Embryonic facial prominence (tissue), 1 donor: ENCODE data around the gene AMZ1.

Experiments used
- DNase-seq: peaks from one replicate; pipeline ENCODE4 v3.0.0-alpha.2; 2016; ENCODE audit errors: extremely low spot score

The AMZ1 gene, protein sequence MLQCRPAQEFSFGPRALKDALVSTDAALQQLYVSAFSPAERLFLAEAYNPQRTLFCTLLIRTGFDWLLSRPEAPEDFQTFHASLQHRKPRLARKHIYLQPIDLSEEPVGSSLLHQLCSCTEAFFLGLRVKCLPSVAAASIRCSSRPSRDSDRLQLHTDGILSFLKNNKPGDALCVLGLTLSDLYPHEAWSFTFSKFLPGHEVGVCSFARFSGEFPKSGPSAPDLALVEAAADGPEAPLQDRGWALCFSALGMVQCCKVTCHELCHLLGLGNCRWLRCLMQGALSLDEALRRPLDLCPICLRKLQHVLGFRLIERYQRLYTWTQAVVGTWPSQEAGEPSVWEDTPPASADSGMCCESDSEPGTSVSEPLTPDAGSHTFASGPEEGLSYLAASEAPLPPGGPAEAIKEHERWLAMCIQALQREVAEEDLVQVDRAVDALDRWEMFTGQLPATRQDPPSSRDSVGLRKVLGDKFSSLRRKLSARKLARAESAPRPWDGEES

DNA sequence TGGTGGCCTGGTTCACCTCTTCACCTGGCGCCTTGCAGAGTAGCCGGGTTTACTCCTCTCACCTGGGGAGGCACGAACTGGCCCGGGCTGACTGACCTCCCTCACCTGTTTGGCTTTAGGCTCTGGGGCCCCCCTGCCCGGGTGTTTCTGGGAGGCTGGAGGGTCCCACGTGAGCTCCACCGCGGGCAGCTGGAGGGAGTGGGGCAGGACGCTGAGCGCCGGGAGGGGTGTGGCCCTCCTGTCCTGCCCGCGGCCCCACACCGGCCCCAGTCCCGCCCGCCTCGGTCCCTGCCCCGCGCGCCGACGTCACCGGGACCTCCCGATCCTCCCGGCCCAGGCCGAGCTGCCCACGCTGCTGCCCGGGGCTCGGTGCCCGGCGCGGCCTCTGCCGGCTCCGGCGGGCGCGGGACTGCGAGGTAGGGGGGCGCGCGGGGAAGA lies at the start of gene AMZ1:
AMZ1 (plus strand) TSS at position 322 of the 438 bp plus-strand sequence. CDS start 12,250 bp downstream, outside the sequence.
- DNase-seq = no peak

DNA sequence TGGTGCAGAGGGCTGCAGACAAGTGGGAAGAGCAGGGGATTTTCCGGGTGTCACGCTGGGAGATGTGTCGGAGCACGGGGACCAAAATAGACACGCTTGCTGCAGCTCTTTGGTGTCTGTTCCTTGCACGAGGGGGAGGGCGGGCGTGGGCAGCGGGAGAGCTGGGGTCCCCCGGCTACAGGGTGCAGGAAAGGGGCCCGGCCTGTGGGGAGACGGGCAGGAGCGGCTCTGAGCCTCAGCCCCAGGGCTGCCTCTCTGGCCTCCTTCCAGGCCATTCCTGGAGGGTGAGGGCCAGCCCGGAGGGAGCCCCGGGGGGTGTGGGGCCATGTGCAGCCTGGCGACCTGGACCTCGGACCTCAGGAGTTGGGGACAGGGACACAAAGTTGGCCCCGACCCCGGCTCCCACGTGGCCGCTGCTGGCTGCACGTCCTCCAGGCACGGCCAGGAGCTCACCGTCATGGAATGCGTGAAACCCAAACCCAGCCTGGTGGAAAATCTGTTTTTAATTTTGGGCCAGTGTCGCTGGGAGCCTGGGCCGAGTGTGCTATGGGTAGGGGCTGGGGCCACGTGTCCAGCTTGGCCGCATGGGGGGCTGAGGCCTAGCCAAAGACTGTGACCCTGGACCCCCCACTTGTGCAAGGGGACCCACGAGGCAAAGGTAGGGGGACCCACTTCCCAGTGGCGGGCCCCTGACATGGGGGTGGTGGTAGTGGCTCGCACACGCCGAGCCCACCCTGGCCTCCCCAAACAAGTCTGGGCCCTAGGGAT lies 49.6 kb upstream of the AMZ1 start:
- DNase-seq = no peak

DNA sequence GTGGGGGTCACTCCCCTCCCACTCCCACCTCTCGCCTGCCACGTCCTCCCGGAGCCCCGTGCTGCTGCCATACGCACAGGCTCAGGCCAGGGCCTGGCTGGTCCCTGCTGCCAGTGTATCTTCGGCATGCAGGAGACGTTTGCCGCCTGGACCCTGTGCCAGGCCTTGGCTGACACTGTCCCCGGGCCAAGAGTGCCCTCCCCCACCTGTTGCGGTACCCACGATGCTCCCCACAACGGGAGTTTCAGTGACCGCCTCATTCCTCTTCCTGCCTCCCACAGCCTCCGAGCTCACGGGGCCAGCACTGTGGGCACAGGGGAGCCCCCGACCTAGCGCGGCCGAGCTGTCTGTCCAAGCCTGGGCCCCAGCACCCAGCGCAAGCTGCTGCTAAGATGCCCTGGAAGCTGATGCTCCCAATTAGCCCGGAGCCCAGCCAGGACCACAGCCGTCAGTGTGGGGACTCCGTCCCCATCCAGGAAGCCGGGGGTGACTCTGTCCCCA lies 48.8 kb upstream of the AMZ1 start:
- DNase-seq = no peak

DNA sequence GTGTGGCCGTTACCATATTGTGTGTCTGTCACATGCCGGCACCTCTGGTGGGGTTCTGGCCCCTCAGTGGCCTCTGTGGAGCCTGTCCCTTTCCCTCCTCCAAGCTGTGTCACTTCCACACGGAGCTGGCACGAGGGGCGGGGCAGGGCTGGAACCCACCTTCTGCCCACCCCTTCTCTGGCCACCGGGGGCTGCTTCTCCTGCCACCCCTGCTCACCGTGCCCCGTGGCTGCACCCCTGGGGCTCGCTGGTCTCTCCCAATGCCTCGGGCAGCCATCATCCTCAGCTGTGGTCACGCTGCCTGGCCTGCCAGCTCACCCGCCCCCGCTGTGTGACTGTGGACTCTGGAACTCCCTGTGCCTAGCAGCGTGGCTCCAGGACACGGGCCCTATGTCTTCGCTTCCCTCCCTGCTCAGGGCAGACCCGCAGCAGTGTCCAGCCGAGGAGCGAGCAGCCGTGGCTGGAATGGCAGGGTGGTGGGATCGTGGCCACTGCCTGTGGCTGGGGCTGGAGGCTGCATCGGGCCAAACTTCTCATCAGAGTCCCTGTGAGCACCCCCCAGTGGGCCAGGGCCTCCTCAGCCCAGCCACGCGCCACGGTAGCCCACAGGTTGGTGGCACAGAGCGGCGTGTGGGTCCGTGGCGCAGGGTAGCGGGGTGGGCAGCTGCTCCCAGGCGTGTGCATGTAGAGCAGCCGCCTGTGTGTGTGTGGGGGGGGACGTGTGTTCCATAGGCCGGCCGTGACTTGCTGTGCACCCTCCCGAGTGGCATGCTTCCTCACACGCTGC lies 48.1 kb upstream of the AMZ1 start:
- no peak for DNase-seq

GRCh38 chr7:2640482-2640830 lies 47.5 kb upstream of the AMZ1 start:
- DNase-seq = no peak

DNA sequence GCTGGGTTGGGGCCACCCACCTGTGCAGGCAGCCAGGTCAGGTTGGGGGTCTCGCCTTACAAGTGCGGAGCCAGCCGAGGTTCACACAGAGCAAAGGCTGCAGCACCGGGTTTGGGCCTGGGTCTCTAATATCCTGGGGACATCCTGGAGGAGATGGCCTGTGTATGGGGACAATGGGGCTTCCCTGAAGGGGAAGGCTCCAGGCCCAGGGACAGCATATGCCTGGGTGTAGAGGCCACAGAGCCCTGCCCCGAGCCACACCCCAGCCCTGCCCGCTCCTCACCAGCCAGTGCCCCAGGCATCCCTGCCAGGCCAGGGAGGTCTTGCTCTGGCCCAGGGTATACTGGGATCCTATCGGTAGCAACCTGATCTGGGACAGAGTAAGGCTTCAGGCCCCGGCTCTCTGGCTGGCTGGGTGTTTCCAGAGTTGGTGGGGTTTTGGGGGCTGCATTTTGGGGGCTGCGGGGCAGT lies 47.1 kb upstream of the AMZ1 start:
- no peak for DNase-seq

DNA sequence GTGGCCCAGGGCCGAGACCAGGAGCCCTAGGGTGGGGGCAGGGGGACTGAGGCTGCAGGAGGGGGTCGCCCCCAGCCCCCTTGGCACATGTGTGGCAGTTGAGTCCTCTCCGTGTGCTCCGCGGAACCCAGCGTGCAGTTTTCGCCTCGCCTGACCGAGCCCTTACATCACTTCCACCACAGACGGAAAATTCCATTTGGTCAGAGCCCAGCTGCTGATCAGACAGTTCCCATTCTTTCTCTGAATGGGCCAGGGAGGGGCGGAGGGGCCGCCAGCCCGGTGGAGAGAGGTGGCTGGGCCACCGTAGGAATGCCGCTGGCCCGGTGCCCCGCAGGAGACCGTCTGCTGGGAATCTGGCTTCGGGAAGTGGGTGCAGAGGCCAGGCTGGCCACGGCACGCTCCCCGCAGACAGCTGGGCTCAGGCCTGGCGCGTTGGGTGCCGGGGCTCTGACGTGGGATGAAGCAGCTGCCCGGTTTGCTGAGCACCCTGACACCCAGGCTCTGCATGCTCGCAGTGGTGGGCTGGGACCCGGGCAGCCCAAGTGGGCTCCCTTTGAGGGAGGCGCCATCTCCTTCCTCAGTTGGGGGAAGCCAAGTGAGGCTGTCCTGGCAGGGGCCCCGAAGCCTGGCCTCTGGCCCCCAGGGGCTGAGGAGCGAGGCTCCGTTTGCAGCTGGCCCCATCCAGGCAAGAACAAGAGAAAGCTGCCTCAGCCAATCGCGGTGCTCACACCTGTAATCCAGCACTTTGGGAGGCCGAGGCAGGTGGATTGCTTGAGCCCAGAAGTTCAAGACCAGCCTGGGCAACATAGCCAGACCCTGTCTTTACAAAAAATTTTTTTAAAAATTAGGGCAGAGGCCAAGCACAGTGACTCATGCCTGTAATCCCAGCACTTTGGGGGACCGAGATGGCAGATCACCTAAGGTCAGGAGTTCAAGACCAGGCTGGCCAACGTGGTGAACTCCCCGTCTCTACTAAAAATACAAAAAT lies 46.3 kb upstream of the AMZ1 start:
- peak; percentile 81 for DNase-seq

DNA sequence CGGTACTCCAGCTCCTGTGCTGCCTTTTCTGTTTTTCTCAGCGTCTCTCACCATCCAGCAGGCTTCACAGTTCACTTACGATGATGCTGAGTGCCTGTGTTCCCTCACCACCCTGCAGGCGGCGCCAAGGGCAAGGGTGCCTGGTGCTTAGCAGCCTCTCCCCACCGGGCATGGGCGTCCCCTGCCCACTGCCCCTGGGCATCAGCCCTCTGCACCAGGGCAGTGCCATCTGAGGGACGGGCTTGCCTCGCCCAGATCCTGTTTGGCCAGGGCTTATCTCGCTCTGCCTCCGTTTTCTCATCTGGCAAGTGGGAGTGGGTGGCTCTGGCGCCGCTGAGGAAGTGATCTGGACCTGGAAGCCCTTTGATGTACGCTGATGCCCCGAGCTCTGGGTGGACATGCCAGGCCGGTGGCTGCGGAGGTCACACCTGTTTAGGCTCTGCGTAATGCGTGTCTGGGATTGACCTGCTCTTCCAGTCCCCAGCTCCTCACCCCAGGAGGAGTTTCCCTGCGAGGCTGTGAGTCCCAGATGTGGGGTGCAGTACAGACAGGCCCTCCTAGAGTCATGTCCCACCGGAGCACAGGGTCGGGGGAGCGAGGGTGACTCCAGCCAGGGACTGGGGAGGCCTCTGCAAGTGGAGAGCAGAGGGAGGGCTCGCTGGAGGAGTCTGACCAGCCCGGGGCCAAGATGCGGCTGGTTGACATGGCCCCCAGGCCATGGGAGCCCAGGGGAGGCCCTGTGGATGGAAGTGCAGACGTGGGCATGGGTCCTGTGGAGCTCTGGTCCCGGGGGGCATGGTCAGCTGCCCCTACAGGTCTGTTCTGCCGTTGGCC lies 44.4 kb upstream of the AMZ1 start:
- no peak for DNase-seq

- DNase-seq = no peak
Measured at GRCh38 chr7:2644220-2644561, 43.8 kb upstream of the AMZ1 start.

GRCh38 chr7:2644562-2645273 lies 43.3 kb upstream of the AMZ1 start:
- no peak for DNase-seq

- DNase-seq = no peak
Measured at GRCh38 chr7:2645274-2645868, 42.6 kb upstream of the AMZ1 start.

DNA sequence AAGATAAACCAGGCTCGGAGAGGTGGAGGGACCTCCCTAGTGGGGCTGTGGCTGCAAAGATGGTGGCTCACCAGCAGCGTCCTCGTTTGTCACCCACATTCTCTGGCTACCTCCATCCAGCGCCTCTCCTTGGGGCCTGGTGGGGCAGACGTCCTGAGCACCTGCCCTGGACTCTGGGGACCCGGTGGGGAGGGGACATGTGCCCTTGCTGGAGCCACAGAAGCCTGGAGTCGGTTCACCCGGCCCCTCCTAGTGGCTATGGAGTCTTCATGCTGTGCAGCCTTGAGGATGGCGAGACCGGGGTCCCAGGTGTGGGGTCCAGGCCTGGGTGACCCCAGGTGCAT lies 41.7 kb upstream of the AMZ1 start:
- no peak for DNase-seq

GRCh38 chr7:2646680-2647571 lies 41.1 kb upstream of the AMZ1 start:
- no peak for DNase-seq

GRCh38 chr7:2647594-2648172 lies 40.3 kb upstream of the AMZ1 start:
- no peak for DNase-seq

GRCh38 chr7:2649139-2649838 lies 38.7 kb upstream of the AMZ1 start:
- DNase-seq = no peak

GRCh38 chr7:2649991-2650390 lies 38.0 kb upstream of the AMZ1 start:
- DNase-seq = no peak

DNA sequence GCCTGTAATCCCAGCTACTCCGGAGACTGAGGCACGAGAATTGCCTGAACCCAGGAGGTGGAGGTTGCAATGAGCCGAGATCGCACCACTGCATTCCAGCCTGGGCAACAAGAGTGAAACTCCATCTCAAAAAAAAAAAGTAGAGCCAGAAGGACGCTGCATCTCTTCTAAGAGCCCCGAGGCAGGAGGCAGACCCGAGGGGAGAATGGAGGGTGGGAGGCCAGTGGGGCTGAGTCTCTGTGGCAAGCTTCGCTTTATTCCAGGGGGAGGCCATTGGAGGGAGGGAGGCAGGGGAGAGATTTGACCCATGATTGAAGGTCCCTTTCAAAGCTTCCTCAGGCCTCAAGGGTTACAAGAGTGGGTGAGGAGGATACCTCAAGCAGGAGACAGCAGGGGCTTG lies 37.6 kb upstream of the AMZ1 start:
- DNase-seq = no peak
